GM12864 (cell line): ENCODE results near the gene SCFD2.

Experiments used
- DNase-seq: peaks from one replicate; pipeline ENCODE4 v3.0.0-alpha.2; 2011; ENCODE audit warnings: low read depth
- H3K4me3 ChIP-seq: 2 replicates; pipeline ENCODE4 v1.5.1; 2011; ENCODE audit warnings: mild to moderate bottlenecking, low read depth, low read length, control low read depth
- CTCF ChIP-seq: IDR thresholded peaks from 2 replicates; pipeline ENCODE4 v1.5.1; 2011; ENCODE audit warnings: low read depth, mild to moderate bottlenecking, moderate library complexity, low read length, control low read depth, inconsistent platforms; ENCODE audit errors: missing control alignments

SCFD2 gene

GRCh38 chr4:52911684-52912294 lies 454.1 kb downstream of the SCFD2 start:
- H3K4me3 ChIP-seq: no peak overlapping the region
- peak; percentile 91 for TF ChIP-seq CTCF
- peak; percentile 37 for DNase-seq

DNA sequence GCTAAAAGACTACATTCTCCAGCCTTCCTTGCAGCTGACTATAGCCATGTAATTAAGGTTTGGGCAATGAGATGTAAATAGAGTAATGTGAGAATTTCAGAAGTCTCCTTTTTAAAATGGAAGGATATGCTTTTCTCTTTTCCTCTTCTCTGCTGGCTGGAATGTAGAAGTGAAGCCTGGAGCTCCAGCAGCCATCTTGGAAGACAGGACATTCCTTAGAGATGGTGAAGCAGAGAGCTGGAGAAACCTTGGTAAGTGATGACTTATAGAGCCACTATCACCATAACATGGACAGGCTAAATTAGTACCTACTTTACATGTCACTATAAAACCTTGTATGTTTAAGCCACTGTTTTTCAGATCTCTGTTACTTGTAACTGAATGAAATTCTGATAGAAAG lies 455.7 kb downstream of the SCFD2 start:
- DNase-seq: no peak
- no peak for TF ChIP-seq CTCF
- H3K4me3 ChIP-seq: no peak overlapping the region

GRCh38 chr4:52907510-52907909 lies 458.4 kb downstream of the SCFD2 start:
- TF ChIP-seq CTCF: no peak
- no peak overlapping the region for H3K4me3 ChIP-seq
- no peak for DNase-seq

DNA sequence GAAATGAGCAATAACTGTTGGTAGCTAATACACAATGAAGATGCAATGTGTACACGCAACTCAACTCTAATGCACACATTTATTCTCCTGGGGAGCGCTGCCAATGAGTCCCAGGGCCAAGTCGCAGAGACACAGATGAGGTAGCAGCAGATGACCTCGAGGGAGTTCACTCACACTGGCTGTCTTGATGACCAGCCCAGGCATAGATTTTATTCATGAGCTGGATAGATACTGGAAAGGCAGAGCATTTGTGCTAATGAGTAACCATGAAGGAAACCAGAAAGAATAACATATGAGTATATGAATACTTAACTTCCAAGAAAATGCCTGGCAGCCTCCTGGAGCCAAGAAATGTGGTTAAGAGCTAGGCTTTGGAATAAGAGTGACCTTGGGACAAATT lies 461.4 kb downstream of the SCFD2 start:
- no peak for DNase-seq
- TF ChIP-seq CTCF: no peak
- H3K4me3 ChIP-seq: no peak overlapping the region

DNA sequence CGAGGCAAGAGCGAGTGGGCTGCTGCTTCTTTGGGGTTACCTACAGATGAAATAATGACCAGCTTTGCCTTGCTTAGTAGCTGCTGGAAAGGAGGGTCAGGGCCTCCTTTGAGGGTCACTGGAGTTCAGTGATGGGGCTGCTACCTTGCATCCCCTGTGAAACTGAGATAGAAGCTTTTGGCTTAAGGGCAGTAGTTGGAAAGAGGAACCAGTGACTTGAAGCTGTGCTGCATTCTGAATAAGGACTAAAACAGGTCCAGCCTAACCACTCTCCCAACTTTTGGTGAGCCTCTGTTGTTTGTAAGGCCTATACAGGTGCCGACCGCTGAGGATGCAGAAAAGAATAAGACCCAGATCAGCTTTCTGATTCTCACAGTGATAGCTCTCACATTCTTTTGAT lies 462.6 kb downstream of the SCFD2 start:
- DNase-seq: no peak
- no peak overlapping the region for H3K4me3 ChIP-seq
- no peak for TF ChIP-seq CTCF

- no peak for TF ChIP-seq CTCF
- no peak for DNase-seq
- H3K4me3 ChIP-seq: no peak overlapping the region
Measured at GRCh38 chr4:52894443-52894842, 471.4 kb downstream of the SCFD2 start.

- TF ChIP-seq CTCF: no peak
- DNase-seq: no peak
- no peak overlapping the region for H3K4me3 ChIP-seq
Measured at GRCh38 chr4:52892880-52893279, 473.0 kb downstream of the SCFD2 start.
